GM12875 (cell line): Measurements from ENCODE around the gene ROCK1.

ENCODE experiments used
- H3K4me3 ChIP-seq: one replicate; pipeline ENCODE4 v1.5.1; 2011; ENCODE audit warnings: low read depth, low read length, control low read depth
- CTCF ChIP-seq: IDR thresholded peaks from 2 replicates; pipeline ENCODE4 v1.5.1; 2011; ENCODE audit warnings: low read depth, mild to moderate bottlenecking, control low read depth, inconsistent platforms, low read length, moderate library complexity, borderline replicate concordance; ENCODE audit not compliant: insufficient read depth

Gene ROCK1

GRCh38 chr18:21101172-21101571 lies 10.4 kb downstream of the ROCK1 start:
- no peak for TF ChIP-seq CTCF
- H3K4me3 ChIP-seq: no peak overlapping the region

GRCh38 chr18:21100678-21101077 lies 10.9 kb downstream of the ROCK1 start:
- no peak overlapping the region for H3K4me3 ChIP-seq
- TF ChIP-seq CTCF: no peak

DNA sequence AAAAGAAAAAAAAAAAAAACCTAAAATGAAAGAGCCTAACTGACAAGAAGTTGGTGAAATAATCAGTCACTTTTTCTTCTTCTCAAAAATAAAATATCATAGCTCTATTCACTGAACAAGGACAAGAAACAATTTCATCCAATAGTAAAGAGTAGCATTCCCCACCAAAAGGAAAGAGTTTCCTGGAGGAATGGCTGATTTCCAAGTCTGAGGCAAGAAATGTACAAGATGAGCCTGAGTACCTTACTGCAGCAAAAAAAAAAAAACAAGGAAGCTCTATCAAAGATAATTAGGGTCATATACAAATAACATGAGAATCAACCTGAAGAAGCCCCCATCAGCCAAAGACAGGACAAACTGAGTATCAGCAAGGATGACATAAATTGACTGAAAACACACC lies 11.5 kb downstream of the ROCK1 start:
- H3K4me3 ChIP-seq: no peak overlapping the region
- no peak for TF ChIP-seq CTCF

DNA sequence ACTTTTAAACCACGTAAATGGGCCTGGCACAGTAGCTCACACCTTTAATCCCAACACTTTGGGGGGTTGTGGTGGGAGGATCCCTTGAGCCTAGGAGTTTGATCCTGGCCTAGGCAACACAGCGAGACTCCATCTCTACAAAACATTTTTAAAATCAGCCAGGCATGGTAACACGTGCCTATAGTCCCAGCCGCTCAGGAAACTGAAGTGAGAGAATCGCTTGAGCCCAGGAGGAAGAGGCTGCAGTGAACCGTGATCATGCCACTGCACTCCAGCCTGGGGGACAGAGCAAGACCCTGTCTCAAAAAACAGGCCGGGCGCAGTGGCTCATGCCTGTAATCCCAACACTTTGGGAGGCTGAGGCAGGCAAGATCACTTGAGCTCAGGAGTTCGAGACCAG lies 12.2 kb downstream of the ROCK1 start:
- no peak for TF ChIP-seq CTCF
- H3K4me3 ChIP-seq: no peak overlapping the region

- TF ChIP-seq CTCF: no peak
- no peak overlapping the region for H3K4me3 ChIP-seq
Measured at GRCh38 chr18:21096760-21097159, 14.9 kb downstream of the ROCK1 start.

DNA sequence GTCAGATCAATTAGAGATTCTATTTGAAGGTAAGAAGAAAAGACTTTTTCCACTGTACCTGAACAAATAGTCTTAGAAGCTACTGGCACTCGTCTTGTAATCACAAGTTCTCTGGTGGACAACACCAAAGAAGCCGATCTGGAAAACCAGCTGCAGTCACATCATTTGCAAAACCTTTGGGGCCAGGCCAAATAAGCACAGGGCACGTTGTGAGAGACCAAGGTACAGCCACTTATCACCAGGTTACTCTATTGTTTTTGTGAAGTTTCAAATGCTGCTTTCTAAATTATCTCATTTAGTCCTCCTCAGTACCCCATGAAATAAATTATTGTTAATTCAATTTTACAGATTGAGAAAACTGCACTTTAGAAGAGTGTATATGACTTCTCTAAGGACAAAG lies 18.5 kb downstream of the ROCK1 start:
- H3K4me3 ChIP-seq: no peak overlapping the region
- no peak for TF ChIP-seq CTCF

- no peak for TF ChIP-seq CTCF
- H3K4me3 ChIP-seq: no peak overlapping the region
Measured at GRCh38 chr18:21090680-21091079, 20.9 kb downstream of the ROCK1 start.
